Measurements from ENCODE around the gene BTBD19. TPM values are rescaled to one million over a fixed set of nuclear protein-coding genes. Genes with fewer than 3 reads are reported as not detected.

BTBD19 gene, protein sequence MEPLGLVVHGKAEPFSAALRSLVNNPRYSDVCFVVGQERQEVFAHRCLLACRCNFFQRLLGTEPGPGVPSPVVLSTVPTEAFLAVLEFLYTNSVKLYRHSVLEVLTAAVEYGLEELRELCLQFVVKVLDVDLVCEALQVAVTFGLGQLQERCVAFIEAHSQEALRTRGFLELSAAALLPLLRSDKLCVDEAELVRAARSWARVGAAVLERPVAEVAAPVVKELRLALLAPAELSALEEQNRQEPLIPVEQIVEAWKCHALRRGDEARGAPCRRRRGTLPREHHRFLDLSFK
- 2.4 to 3.9 TPM (median 3.1 TPM) in 5 replicates for total RNA-seq (2022; extraction: Qiagen RNA extraction; ENCODE audit: low read depth)

DNA sequence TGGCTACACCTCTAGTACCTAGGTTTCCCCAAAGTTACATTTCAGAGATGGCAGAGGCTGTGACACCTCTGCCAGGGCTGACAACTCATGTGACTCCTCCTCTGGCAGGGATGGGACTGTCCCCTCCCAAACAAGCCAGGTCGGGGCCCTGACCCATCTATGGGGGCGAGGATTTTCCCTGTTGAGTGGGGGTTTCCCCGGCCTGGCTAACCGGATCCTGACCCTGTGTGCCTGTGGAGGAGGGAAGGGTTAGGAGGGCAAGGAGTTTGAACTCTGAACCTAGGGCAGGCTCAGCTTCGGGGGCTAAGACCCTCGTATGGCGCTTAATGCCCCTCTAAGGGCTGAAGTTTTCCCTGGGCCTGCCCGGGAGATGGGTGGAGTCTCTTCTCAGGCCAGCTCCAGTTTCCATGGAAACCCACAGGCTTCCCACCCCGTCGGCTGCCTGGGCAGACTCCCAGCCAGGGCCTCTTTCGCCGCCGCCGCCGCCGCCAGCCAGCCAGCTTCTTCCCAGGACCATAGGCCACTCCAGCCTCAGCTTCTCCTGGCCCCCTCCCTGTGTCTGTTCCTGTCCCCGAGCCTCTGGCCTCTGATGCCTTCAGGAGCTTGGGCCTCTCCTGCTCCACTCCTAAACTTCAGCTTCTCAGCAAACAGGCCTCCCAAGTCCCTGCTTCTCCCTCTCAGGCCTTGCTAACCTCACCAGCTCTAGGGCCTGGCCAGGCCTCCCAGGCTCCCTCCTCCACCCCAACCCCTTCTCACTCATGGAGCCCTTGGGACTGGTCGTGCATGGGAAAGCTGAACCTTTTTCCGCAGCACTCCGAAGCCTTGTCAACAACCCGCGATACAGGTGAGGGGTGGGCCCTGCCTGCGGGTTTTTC is at the start of gene BTBD19:
Gene BTBD19, plus strand, starts transcription at position 461 of the 875 bp plus-strand sequence. Its CDS starts 298 bp downstream, at position 759.

DNA sequence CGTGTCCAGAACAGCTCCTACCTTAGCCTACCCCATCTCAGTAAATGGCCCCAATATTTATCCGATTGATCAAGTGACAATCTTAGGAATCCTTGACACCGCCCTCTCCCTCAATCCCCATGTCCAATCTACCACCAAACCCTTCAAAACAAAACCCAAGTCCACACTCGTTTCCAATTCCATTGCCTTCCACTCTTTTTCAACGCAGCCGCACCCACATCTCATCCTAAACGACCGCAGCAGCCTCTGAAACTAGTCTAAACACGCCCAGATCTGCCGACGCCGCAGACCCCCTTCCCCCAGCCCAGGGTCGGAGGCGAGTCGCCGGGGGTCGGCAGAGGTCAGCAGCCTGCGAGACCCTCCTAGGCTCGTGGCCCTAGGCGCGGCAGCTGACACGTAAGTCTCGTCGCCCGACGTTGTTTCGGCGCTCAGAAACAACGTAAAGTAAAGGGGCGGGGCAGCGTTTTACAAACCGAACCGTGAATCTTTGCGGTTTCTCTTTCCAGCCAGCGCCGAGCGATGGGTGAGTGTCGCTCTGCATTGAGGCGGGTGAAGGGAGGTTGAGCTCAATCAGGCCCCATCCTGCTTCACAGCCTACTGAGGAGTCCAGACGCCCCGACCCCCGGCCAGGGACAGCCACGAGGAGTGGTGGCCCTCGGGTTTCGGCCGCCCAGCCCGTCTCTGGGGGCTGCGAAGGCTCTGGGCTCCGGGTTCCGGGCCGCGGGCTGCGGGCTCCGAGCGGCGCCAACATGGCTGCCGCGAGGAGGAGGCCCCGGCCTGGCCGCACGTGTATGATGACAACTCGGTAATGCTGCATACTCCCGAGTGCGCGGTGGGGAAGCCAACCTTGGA is 33.0 kb upstream of the BTBD19 start, which contains the start of gene RPS8:
Gene RPS8, plus strand, starts transcription at position 463 of the 852 bp plus-strand sequence. Its CDS starts 57 bp downstream, at position 520.

GRCh38 chr1:44788120-44788860 is 20.0 kb upstream of the BTBD19 start, which contains the start of gene BEST4:
Gene BEST4 (minus strand): TSS chr1:44788170. CDS start chr1:44787705, 465 bp downstream.

DNA sequence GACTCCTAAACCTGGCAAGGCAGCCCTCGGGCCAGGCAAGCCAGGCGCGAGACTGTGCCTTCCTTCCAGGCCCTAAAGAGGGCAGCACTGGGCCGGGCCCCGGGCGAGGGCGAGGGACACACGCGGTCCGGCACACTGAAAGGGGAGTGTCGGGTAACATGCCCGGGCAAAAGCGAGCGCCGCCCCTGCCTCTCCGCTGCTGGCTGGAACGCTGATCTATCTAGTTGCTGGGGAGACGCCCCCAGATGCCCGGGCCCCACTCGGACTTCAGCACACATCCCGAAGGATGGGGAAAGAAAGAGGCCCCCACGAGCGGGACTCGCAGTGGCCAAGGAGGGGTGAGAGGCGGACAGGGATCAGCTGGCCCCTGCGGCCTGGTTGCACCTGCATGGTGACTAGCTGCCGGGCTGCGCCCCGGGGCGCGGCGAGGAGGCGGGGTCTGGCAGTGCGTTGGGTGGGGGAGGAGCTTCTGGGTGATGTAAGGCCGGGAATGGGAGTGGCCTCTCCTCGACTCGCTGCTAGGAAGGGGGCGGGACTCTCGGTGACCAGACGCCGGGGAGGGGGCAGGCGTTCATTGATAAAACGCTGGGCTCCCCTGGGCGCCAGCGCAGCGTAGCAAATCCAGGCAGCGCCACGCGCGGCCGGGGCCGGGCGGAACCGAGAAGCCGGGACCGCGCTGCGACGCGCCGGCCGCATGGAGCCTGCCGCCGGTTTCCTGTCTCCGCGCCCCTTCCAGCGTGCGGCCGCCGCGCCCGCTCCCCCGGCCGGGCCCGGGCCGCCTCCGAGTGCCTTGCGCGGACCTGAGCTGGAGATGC is 8.3 kb upstream of the BTBD19 start, which contains the start of gene PLK3:
Gene PLK3, plus strand, starts transcription at position 608 of the 815 bp plus-strand sequence. Its CDS starts 87 bp downstream, at position 695.

DNA sequence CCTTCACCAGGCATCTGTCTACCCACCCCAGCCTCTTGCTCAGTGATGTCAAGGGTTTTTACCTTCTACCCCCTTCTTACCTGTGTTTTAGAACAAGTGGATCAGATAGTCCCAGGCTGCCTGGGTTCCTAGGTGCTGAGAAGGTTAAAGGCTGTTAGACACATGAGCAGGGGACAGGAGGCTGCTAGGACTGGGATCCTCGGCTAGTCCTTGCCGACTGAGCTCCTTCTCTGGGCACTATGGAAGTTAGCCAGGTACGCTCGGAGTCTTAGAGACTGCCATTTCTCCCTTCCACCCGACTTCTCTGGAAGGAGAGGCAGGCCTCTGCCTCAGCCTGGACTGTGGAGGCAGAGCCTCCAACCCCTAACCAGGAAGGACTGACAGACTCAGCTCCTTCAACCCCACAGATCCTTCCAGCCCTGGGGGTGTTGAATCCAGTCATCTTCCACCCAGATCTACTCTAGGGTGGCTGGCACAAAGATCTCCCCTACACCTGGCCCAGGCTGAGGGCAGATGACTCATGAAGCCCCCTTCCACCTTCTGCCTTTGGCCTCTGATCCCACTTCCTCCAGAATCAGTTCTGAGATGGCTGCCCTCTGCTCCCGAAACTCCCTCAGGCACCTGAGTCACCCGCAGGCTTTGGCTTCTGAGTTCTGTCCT is 1.5 kb upstream of the BTBD19 start, which contains the start of gene DYNLT4:
Gene DYNLT4, minus strand, starts transcription at position 648 of the 660 bp plus-strand sequence. CDS start 683 bp downstream, outside the sequence.

GRCh38 chr1:44842862-44843655 is 34.7 kb downstream of the BTBD19 start, which contains the start of gene PTCH2:
Gene PTCH2 (minus strand): TSS chr1:44843253. CDS start chr1:44842932, 321 bp downstream.

Other genes starting within 250 kb of the BTBD19 start
- 8.5 to 10.2 TPM (median 9.1 TPM) in 5 replicates for gene TMEM53, start 134.0 kb upstream of the BTBD19 start, total RNA-seq (2022; extraction: Qiagen RNA extraction; ENCODE audit: low read depth)
- gene ARMH1, start 133.8 kb upstream of the BTBD19 start, total RNA-seq (2022; extraction: Qiagen RNA extraction; ENCODE audit: low read depth) = 0.35 to 1.1 TPM (median 0.80 TPM) in 5 replicates
- gene RNU5D-1, start 77.4 kb upstream of the BTBD19 start, total RNA-seq (2022; extraction: Qiagen RNA extraction; ENCODE audit: low read depth) = not detected in 5 replicates
- 38.9 to 43.7 TPM (median 41.4 TPM) in 5 replicates for gene KIF2C, start 68.7 kb upstream of the BTBD19 start, total RNA-seq (2022; extraction: Qiagen RNA extraction; ENCODE audit: low read depth)
- gene RPS8, start 33.0 kb upstream of the BTBD19 start, total RNA-seq (2022; extraction: Qiagen RNA extraction; ENCODE audit: low read depth) = 1,523 to 1,715 TPM (median 1,655 TPM) in 5 replicates
- gene BEST4, start 20.4 kb upstream of the BTBD19 start, total RNA-seq (2022; extraction: Qiagen RNA extraction; ENCODE audit: low read depth) = 0.15 to 0.66 TPM (median 0.37 TPM) in 5 replicates
- gene PLK3, start 8.1 kb upstream of the BTBD19 start, total RNA-seq (2022; extraction: Qiagen RNA extraction; ENCODE audit: low read depth) = 14.9 to 20.3 TPM (median 16.0 TPM) in 5 replicates
- 0.35 to 1.3 TPM (median 0.75 TPM) in 5 replicates for gene DYNLT4, start 1.2 kb upstream of the BTBD19 start, total RNA-seq (2022; extraction: Qiagen RNA extraction; ENCODE audit: low read depth)
- gene PTCH2, start 34.7 kb downstream of the BTBD19 start, total RNA-seq (2022; extraction: Qiagen RNA extraction; ENCODE audit: low read depth) = 0.08 to 0.28 TPM (median 0.23 TPM) in 5 replicates
- gene EIF2B3, start 178.1 kb downstream of the BTBD19 start, total RNA-seq (2022; extraction: Qiagen RNA extraction; ENCODE audit: low read depth) = 16.7 to 21.4 TPM (median 18.8 TPM) in 5 replicates
- 13.5 to 18.8 TPM (median 16.1 TPM) in 5 replicates for gene HECTD3, start 202.8 kb downstream of the BTBD19 start, total RNA-seq (2022; extraction: Qiagen RNA extraction; ENCODE audit: low read depth)
- gene UROD, start 203.7 kb downstream of the BTBD19 start, total RNA-seq (2022; extraction: Qiagen RNA extraction; ENCODE audit: low read depth) = 43.8 to 56.0 TPM (median 49.2 TPM) in 5 replicates

All from A549 treated with DMSO at 1 μM for 4 hours (cell line).